ENCODE measurements around the gene FXYD4. TPM values are rescaled to one million over a fixed set of nuclear protein-coding genes. Genes with fewer than 3 reads are reported as not detected.

Gene FXYD4
- polyA plus RNA-seq, 1 donor (not counting 4 experiments of a cell fraction or from before 2014, with no cell fraction given): not detected

DNA sequence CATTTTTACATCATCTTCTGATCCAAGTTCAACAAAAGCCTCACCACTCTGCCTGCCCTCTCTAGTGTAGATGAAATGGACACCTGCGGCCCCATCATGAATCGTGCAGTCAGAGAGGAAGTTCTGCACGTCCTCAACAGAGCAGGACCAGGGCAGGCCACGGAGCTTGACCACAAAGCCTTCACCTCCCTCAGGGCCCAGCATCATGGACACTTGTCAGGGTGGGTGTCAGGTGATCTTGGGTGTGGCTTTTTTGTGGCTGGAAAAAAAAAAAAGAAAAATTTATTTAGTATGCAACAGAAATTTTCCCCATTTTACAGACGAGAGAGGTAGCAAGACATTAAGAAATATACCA lies 16.2 kb downstream of the FXYD4 start:
- DNase-seq (ENCODE audit: low read depth, low spot score): no peak
- H3K4me3 ChIP-seq (ENCODE audit: control insufficient read depth in 2 of 3, extremely low read depth in 1 of 3, insufficient read depth in 2 of 3, low read depth in 1 of 3, low read length in 3 of 3): no peak overlapping the region
- H4K20me1 ChIP-seq (ENCODE audit: control insufficient read depth, extremely low read depth, insufficient read depth, low read length): peaks cover 11% of the 10 kb centered on the region
- H3K4me1 ChIP-seq (ENCODE audit: control insufficient read depth, extremely low read depth, insufficient read depth, low read length): peaks cover 14% of the 10 kb centered on the region
- dilution Hi-C loops (cut with MboI; ENCODE audit: extremely low pct_ligation_motif_present, low sequenced_read_pairs): no loop called here
- H3K27me3 ChIP-seq (ENCODE audit: control insufficient read depth, extremely low read depth, insufficient read depth, low read length): no peaks in the 10 kb centered on the region
- H3K9me1 ChIP-seq (ENCODE audit: control insufficient read depth, extremely low read depth, insufficient read depth, low read length): no peaks in the 10 kb centered on the region
- no peak overlapping the region for H3K4me2 ChIP-seq (ENCODE audit: control insufficient read depth, extremely low read depth, insufficient read depth, low read depth, low read length)
- FAIRE-seq: no peak
- no peak overlapping the region for H3K27ac ChIP-seq (ENCODE audit: control insufficient read depth, insufficient read depth, low read length)
- H3K79me2 ChIP-seq (ENCODE audit: control insufficient read depth, insufficient read depth, low read length): peaks cover 48% of the 10 kb centered on the region
- peaks cover 31 to 42% of the 10 kb centered on the region in 2 experiments for H3K36me3 ChIP-seq (ENCODE audit: control insufficient read depth in 2 of 2, extremely low read depth in 1 of 2, insufficient read depth in 2 of 2, low read length in 2 of 2)
- H2AFZ ChIP-seq (ENCODE audit: control insufficient read depth, low read length): no peak overlapping the region
- no peak for TF ChIP-seq EZH2 (IDR thresholded peaks at IDR 0.05; ENCODE audit: low read length)
- TF ChIP-seq, protein P1, sequence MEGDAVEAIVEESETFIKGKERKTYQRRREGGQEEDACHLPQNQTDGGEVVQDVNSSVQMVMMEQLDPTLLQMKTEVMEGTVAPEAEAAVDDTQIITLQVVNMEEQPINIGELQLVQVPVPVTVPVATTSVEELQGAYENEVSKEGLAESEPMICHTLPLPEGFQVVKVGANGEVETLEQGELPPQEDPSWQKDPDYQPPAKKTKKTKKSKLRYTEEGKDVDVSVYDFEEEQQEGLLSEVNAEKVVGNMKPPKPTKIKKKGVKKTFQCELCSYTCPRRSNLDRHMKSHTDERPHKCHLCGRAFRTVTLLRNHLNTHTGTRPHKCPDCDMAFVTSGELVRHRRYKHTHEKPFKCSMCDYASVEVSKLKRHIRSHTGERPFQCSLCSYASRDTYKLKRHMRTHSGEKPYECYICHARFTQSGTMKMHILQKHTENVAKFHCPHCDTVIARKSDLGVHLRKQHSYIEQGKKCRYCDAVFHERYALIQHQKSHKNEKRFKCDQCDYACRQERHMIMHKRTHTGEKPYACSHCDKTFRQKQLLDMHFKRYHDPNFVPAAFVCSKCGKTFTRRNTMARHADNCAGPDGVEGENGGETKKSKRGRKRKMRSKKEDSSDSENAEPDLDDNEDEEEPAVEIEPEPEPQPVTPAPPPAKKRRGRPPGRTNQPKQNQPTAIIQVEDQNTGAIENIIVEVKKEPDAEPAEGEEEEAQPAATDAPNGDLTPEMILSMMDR (optimal IDR thresholded peaks at IDR 0.05 in 1 of 3, IDR thresholded peaks at IDR 0.05 in 1 of 3, conservative IDR thresholded peaks at IDR 0.05 in 1 of 3; ENCODE audit: extremely low read depth in 1 of 3, insufficient read depth in 2 of 3, low read length in 3 of 3): no peak
- no peaks in the 10 kb centered on the region for H3K9me3 ChIP-seq (ENCODE audit: control insufficient read depth, low read depth, low read length)
- no peak overlapping the region for H3K9ac ChIP-seq (ENCODE audit: control insufficient read depth, extremely low read depth, insufficient read depth, low read length)

DNA sequence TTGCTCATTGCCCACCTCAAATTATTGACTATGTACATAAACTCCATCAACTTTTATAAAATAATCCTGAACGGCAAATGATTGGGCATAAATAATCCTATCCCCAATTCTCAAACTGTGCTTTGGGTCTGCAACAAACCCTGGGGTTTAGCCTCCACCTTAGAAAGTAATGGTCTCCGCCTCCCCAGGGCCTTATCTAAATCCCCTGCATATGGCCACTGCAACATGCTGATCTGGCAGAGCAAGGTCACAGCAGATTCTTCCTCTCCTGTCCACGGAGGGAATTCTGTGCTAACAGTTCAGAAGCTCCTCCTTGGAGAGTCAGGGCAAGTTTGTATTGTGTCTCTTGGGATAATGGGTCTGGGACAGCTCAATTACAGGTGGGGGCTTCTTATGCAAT lies 18.4 kb downstream of the FXYD4 start:
- no peak overlapping the region for H3K4me2 ChIP-seq (ENCODE audit: control insufficient read depth, extremely low read depth, insufficient read depth, low read depth, low read length)
- FAIRE-seq (no peak), DNase-seq (ENCODE audit: low read depth, low spot score) (no peak)
- H4K20me1 ChIP-seq (ENCODE audit: control insufficient read depth, extremely low read depth, insufficient read depth, low read length): peaks cover 23% of the 10 kb centered on the region
- no peak overlapping the region for H2AFZ ChIP-seq (ENCODE audit: control insufficient read depth, low read length)
- no peaks in the 10 kb centered on the region for H3K27me3 ChIP-seq (ENCODE audit: control insufficient read depth, extremely low read depth, insufficient read depth, low read length)
- no peak overlapping the region for H3K9ac ChIP-seq (ENCODE audit: control insufficient read depth, extremely low read depth, insufficient read depth, low read length)
- no peaks in the 10 kb centered on the region for H3K9me1 ChIP-seq (ENCODE audit: control insufficient read depth, extremely low read depth, insufficient read depth, low read length)
- no peak for TF ChIP-seq EZH2 (IDR thresholded peaks at IDR 0.05; ENCODE audit: low read length)
- TF ChIP-seq, protein P1 (optimal IDR thresholded peaks at IDR 0.05 in 1 of 3, IDR thresholded peaks at IDR 0.05 in 1 of 3, conservative IDR thresholded peaks at IDR 0.05 in 1 of 3; ENCODE audit: extremely low read depth in 1 of 3, insufficient read depth in 2 of 3, low read length in 3 of 3): no peak
- H3K36me3 ChIP-seq (ENCODE audit: control insufficient read depth in 2 of 2, extremely low read depth in 1 of 2, insufficient read depth in 2 of 2, low read length in 2 of 2): peaks cover 36 to 54% of the 10 kb centered on the region in 2 experiments
- H3K79me2 ChIP-seq (ENCODE audit: control insufficient read depth, insufficient read depth, low read length): peaks cover 70% of the 10 kb centered on the region
- no peak overlapping the region for H3K27ac ChIP-seq (ENCODE audit: control insufficient read depth, insufficient read depth, low read length)
- no peaks in the 10 kb centered on the region for H3K4me1 ChIP-seq (ENCODE audit: control insufficient read depth, extremely low read depth, insufficient read depth, low read length)
- dilution Hi-C loops (cut with MboI; ENCODE audit: extremely low pct_ligation_motif_present, low sequenced_read_pairs): no loop called here
- no peak overlapping the region for H3K4me3 ChIP-seq (ENCODE audit: control insufficient read depth in 2 of 3, extremely low read depth in 1 of 3, insufficient read depth in 2 of 3, low read depth in 1 of 3, low read length in 3 of 3)
- H3K9me3 ChIP-seq (ENCODE audit: control insufficient read depth, low read depth, low read length): no peaks in the 10 kb centered on the region
